HFF-Myc (cell line): ENCODE data around the gene LPAR1.

Source experiments
- DNase-seq: peaks from one replicate; pipeline ENCODE4 v3.0.0-alpha.2; 2011; ENCODE audit warnings: low read depth; ENCODE audit errors: extremely low read depth
- H3K4me3 ChIP-seq: replicated peaks from 2 replicates; pipeline ENCODE4 v1.5.1; 2011; ENCODE audit warnings: low read depth, mild to moderate bottlenecking, control low read depth, low read length
- CTCF ChIP-seq: IDR thresholded peaks from 2 replicates; pipeline ENCODE4 v1.5.1; 2012; ENCODE audit warnings: mild to moderate bottlenecking, low read depth, low read length, control low read depth; ENCODE audit errors: missing control alignments

LPAR1 gene

DNA sequence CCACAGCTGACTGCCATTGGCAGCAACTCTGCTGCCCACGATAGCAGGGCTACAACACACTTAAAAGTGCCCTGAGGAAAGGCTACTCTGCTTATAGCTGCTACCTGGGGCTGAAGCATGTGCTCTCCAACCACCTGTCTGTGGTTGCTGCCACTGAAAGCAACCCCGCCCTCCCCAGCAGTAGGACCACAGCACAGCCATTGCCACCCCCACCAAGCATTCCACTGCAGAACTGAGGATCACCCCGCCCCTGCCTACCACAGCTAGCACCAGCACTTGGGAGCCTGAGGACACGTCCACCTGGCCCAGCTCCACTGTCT, 85.8 kb downstream of the LPAR1 start:
- no peak for DNase-seq
- no peak overlapping the region for H3K4me3 ChIP-seq
- no peak for TF ChIP-seq CTCF

- no peak for TF ChIP-seq CTCF
- DNase-seq, result no peak
- H3K4me3 ChIP-seq, result no peak overlapping the region
Observed at GRCh38 chr9:110951805-110952539, 86.3 kb downstream of the LPAR1 start.

GRCh38 chr9:110950041-110950645, 88.1 kb downstream of the LPAR1 start:
- DNase-seq, result no peak
- TF ChIP-seq CTCF, result no peak

DNA sequence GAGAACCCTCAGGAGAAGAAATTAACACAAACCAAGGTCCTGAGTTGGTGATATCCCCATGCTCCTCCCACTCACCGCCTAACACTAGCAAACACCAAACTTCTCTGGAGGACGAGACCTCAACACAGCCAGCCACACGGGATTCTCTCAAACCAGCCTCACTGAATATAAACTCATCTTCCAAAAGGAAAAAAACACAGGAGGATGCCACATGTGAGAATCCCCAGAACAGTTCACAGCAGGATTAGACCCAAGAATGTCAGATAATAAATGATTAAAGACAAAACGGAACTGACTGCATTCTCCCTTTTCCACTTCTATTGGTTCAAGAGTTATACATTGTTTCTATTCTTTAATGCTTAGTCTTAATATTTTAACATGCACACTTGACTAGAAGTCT, 89.2 kb downstream of the LPAR1 start:
- TF ChIP-seq CTCF, result no peak
- H3K4me3 ChIP-seq, result no peak overlapping the region
- no peak for DNase-seq

More at GRCh38 chr9:110950041-110950645, 88.1 kb downstream of the LPAR1 start:
- H3K4me3 ChIP-seq, result no peak overlapping the region

- TF ChIP-seq CTCF, result no peak
- no peak for DNase-seq
- H3K4me3 ChIP-seq, result no peak overlapping the region
Observed at GRCh38 chr9:110947491-110948044, 90.7 kb downstream of the LPAR1 start.

DNA sequence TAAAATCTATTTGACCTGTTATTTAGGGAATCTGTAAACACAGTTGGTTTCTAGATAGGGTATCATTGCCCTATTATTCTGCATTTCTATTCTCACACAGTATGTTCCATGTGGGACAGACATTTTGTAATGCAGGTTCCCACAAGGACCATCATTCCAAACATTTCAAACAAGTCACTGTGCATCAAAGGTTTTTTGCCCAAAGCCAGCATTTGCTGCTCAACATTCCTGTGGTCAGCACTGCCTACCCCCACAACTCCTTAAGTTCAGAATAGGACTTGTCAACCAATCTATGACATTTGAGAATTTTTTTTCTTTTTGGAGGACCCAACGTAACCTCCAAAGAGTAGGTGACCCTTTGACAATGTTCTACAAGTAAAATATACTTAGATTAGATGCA, 95.7 kb downstream of the LPAR1 start:
- TF ChIP-seq CTCF, result no peak
- no peak for DNase-seq
- no peak overlapping the region for H3K4me3 ChIP-seq
